Ishikawa (cell line): ENCODE results near the gene DIPK1C.

Experiments
- CEBPB ChIP-seq: IDR thresholded peaks from 2 replicates; pipeline ENCODE4 v1.6.1; 2012
- CREB1 ChIP-seq: IDR thresholded peaks from 2 replicates; pipeline ENCODE4 v1.6.1; 2012; ENCODE audit warnings: low read depth
- EGR1 ChIP-seq: IDR thresholded peaks from 2 replicates; pipeline ENCODE4 v1.6.1; 2012
- EP300 ChIP-seq: IDR thresholded peaks from 2 replicates; pipeline ENCODE4 v1.6.1; 2012; ENCODE audit warnings: borderline replicate concordance
- FOXM1 ChIP-seq: IDR thresholded peaks from 2 replicates; pipeline ENCODE4 v1.6.1; 2012; ENCODE audit warnings: low read depth, borderline replicate concordance
- NFIC ChIP-seq: IDR thresholded peaks from 2 replicates; pipeline ENCODE4 v1.6.1; 2012
- RAD21 ChIP-seq: IDR thresholded peaks from 2 replicates; pipeline ENCODE4 v1.6.1; 2012; ENCODE audit warnings: low read depth
- TAF1 ChIP-seq: IDR thresholded peaks from 2 replicates; pipeline ENCODE4 v1.6.1; 2012; ENCODE audit warnings: low read depth, mild to moderate bottlenecking
- TCF12 ChIP-seq: IDR thresholded peaks from 2 replicates; pipeline ENCODE4 v1.6.1; 2012; ENCODE audit warnings: low read depth
- TEAD4 ChIP-seq: IDR thresholded peaks from 2 replicates; pipeline ENCODE4 v1.6.1; 2012
- YY1 ChIP-seq: IDR thresholded peaks from 2 replicates; pipeline ENCODE4 v1.6.1; 2012; ENCODE audit warnings: low read depth
- ZBTB7A ChIP-seq: IDR thresholded peaks from 2 replicates; pipeline ENCODE4 v1.6.1; 2012; ENCODE audit warnings: low read depth
- TF ChIP-seq, protein P1 (sequence below): IDR thresholded peaks from 2 replicates; pipeline ENCODE4 v1.6.1; 2012
- TF ChIP-seq, protein P2 (sequence below): IDR thresholded peaks from 2 replicates; pipeline ENCODE4 v1.6.1; 2012; ENCODE audit warnings: low read depth, mild to moderate bottlenecking
- TF ChIP-seq, protein P3 (sequence below): IDR thresholded peaks from 2 replicates; pipeline ENCODE4 v1.6.1; 2012

DIPK1C gene

DNA sequence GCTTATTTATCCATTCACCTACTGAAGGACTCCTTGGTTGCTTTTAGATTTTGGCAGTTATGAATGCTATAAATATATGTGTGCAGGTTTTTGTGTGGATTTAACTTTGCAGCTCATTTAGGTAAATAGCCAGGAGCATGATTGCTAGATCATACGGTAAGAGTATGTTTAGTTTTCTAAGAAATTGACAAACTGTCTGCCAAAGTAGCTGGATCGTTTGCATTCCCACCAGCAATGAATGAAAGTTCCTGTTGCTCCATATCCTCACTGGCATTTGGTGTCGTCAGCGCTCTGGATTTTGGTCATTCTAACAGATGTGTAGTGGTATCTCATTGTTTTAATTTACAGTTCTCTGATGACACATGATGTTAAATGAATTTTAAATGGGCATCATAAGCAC lies 8.7 kb upstream of the DIPK1C start:
- no peak for TF ChIP-seq NFIC
- TF ChIP-seq, protein P1, sequence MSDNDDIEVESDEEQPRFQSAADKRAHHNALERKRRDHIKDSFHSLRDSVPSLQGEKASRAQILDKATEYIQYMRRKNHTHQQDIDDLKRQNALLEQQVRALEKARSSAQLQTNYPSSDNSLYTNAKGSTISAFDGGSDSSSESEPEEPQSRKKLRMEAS: no peak
- no peak for TF ChIP-seq TAF1
- no peak for TF ChIP-seq CEBPB
- TF ChIP-seq EGR1: no peak
- TF ChIP-seq TEAD4: no peak
- TF ChIP-seq, protein P2, sequence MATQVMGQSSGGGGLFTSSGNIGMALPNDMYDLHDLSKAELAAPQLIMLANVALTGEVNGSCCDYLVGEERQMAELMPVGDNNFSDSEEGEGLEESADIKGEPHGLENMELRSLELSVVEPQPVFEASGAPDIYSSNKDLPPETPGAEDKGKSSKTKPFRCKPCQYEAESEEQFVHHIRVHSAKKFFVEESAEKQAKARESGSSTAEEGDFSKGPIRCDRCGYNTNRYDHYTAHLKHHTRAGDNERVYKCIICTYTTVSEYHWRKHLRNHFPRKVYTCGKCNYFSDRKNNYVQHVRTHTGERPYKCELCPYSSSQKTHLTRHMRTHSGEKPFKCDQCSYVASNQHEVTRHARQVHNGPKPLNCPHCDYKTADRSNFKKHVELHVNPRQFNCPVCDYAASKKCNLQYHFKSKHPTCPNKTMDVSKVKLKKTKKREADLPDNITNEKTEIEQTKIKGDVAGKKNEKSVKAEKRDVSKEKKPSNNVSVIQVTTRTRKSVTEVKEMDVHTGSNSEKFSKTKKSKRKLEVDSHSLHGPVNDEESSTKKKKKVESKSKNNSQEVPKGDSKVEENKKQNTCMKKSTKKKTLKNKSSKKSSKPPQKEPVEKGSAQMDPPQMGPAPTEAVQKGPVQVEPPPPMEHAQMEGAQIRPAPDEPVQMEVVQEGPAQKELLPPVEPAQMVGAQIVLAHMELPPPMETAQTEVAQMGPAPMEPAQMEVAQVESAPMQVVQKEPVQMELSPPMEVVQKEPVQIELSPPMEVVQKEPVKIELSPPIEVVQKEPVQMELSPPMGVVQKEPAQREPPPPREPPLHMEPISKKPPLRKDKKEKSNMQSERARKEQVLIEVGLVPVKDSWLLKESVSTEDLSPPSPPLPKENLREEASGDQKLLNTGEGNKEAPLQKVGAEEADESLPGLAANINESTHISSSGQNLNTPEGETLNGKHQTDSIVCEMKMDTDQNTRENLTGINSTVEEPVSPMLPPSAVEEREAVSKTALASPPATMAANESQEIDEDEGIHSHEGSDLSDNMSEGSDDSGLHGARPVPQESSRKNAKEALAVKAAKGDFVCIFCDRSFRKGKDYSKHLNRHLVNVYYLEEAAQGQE: no peak
- TF ChIP-seq, protein P3, sequence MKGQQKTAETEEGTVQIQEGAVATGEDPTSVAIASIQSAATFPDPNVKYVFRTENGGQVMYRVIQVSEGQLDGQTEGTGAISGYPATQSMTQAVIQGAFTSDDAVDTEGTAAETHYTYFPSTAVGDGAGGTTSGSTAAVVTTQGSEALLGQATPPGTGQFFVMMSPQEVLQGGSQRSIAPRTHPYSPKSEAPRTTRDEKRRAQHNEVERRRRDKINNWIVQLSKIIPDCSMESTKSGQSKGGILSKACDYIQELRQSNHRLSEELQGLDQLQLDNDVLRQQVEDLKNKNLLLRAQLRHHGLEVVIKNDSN: no peak
- no peak for TF ChIP-seq EP300
- TF ChIP-seq YY1: no peak
- no peak for TF ChIP-seq CREB1
- TF ChIP-seq TCF12: no peak
- TF ChIP-seq RAD21: no peak
- no peak for TF ChIP-seq FOXM1
- no peak for TF ChIP-seq ZBTB7A

DNA sequence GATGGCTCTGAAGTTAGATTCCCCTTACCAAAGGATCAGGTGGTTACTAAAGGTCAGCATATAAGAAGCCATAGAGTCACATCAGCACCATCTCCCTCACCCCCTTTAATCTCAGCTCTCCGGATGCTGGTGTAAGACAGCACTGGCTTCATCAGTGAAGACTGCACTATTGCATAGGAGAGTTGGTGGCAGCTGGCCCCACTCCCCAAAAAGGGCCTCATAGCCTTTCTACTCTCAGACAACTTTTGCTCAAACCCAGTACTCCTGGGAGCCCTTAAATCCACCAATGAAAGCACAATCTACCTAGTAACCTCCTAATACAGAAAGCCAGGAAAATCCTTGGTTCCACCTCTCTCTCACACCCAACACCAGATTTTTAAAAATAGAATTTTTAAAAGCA lies 6.9 kb upstream of the DIPK1C start:
- TF ChIP-seq, protein P1: no peak
- TF ChIP-seq EGR1 (no peak), TAF1 (no peak), RAD21 (no peak), CREB1 (no peak), YY1 (no peak), TCF12 (no peak), CEBPB (no peak), TEAD4 (no peak), NFIC (no peak), EP300 (no peak), FOXM1 (no peak), ZBTB7A (no peak)
- TF ChIP-seq, protein P3: no peak
- TF ChIP-seq, protein P2: no peak

DNA sequence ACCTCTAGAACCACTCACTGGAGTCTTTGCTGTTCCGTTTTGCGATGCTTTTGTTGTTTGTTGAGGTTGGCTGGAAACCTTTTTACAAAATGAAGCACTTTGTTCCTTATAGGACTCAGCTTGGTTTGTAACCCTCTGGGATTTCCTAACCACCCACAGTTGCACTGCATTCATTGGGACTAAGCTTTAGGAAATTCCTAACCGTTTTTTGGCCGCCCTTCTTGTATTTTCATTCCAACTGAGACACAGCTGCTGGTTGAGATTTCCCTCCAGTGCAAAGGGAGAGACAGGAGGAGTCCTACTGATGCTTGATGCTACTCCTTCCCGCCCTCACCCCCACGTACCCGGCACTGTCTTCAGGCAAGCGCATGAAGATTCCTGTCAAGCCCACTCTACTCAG lies 6.1 kb upstream of the DIPK1C start:
- TF ChIP-seq CREB1: no peak
- no peak for TF ChIP-seq FOXM1
- TF ChIP-seq TEAD4: no peak
- TF ChIP-seq CEBPB: no peak
- TF ChIP-seq YY1: no peak
- TF ChIP-seq NFIC: no peak
- TF ChIP-seq, protein P3: no peak
- TF ChIP-seq RAD21: no peak
- no peak for TF ChIP-seq EP300
- no peak for TF ChIP-seq TAF1
- no peak for TF ChIP-seq EGR1
- no peak for TF ChIP-seq ZBTB7A
- TF ChIP-seq, protein P1: no peak
- TF ChIP-seq, protein P2: no peak
- no peak for TF ChIP-seq TCF12

DNA sequence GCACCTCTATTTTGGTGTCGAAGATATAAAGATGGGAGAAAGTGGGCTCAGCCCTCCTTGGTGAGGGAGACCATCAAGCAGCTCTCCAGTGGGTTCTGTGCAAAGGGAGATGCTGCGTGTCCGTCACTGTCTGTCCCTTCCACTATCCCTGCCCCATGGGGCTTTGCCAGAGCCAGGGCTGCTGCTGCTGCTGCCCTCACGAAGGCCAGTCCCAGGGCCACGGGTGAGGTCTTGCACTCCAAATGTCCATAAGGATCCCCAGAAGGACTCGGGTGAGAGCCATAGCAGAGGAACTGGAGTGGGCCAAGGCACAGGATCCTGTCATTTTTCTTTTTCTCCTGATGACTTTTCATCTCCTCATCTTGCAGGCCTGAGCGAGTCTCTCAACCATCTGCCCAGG lies 3.7 kb upstream of the DIPK1C start:
- TF ChIP-seq ZBTB7A: no peak
- TF ChIP-seq, protein P3: no peak
- TF ChIP-seq, protein P2: no peak
- TF ChIP-seq RAD21: no peak
- no peak for TF ChIP-seq CREB1
- TF ChIP-seq NFIC: no peak
- TF ChIP-seq FOXM1: no peak
- no peak for TF ChIP-seq EP300
- TF ChIP-seq TEAD4: no peak
- no peak for TF ChIP-seq TAF1
- no peak for TF ChIP-seq TCF12
- TF ChIP-seq, protein P1: no peak
- TF ChIP-seq EGR1: no peak
- no peak for TF ChIP-seq YY1
- TF ChIP-seq CEBPB: no peak
